HepG2 (cell line): Measurements from ENCODE around the gene CFAP97D1. TPM values are rescaled to one million over a fixed set of nuclear protein-coding genes. Genes with fewer than 3 reads are reported as not detected.

Experiments used
- AGO1 ChIP-seq: fragments of 200-400 bp; formaldehyde crosslinking; IDR thresholded peaks from 2 replicates; pipeline ENCODE4 v1.6.1; 2017; ENCODE audit warnings: mild to moderate bottlenecking, low read depth, low read length, moderate library complexity; ENCODE audit not compliant: poor library complexity, severe bottlenecking
- DR1 ChIP-seq: sonication (generic); formaldehyde crosslinking; IDR thresholded peaks from 2 replicates; pipeline ENCODE4 v1.8.0; 2021; ENCODE audit warnings: mild to moderate bottlenecking, missing genetic modification reagents, inconsistent platforms
- HDAC6 ChIP-seq: fragments of 200-600 bp; sonication (generic); IDR thresholded peaks from 2 replicates; pipeline ENCODE4 v1.7.0; 2017; ENCODE audit warnings: mild to moderate bottlenecking, antibody characterized with exemption, low read length, low read depth
- KDM5A ChIP-seq: fragments of 200-600 bp; sonication (generic); IDR thresholded peaks from 2 replicates; pipeline ENCODE4 v1.7.0; 2018; ENCODE audit warnings: antibody characterized with exemption, mild to moderate bottlenecking, low read length, borderline replicate concordance
- KDM6A ChIP-seq: IDR thresholded peaks from 2 replicates; pipeline ENCODE4 v1.6.1; 2016; ENCODE audit warnings: low read depth
- KMT2A ChIP-seq: sonication (generic); formaldehyde crosslinking; IDR thresholded peaks from 2 replicates; pipeline ENCODE4 v1.4.0; 2020; ENCODE audit warnings: missing genetic modification reagents
- MXI1 ChIP-seq: IDR thresholded peaks from 3 replicates; pipeline ENCODE4 v1.6.1; 2012; ENCODE audit warnings: low read depth, low read length, inconsistent platforms, borderline replicate concordance
- RBM39 ChIP-seq: fragments of 200-400 bp; formaldehyde crosslinking; IDR thresholded peaks from one replicate; pipeline ENCODE4 v1.6.1; 2018; ENCODE audit warnings: antibody characterized with exemption, mild to moderate bottlenecking, low read depth, low read length; ENCODE audit not compliant: poor library complexity, severe bottlenecking
- RXRA ChIP-seq: sonication (generic); formaldehyde crosslinking; IDR thresholded peaks from 2 replicates; pipeline ENCODE4 v1.5.1; 2020; ENCODE audit warnings: missing genetic modification reagents
- ZNF30 ChIP-seq: sonication (generic); formaldehyde crosslinking; IDR thresholded peaks from 2 replicates; pipeline ENCODE4 v1.5.0; 2020; ENCODE audit warnings: mild to moderate bottlenecking, missing genetic modification reagents
- ZNF44 ChIP-seq: sonication (generic); formaldehyde crosslinking; IDR thresholded peaks from 2 replicates; pipeline ENCODE4 v1.5.1; 2020; ENCODE audit warnings: mild to moderate bottlenecking, missing genetic modification reagents
- ZSCAN31 ChIP-seq: sonication (generic); formaldehyde crosslinking; IDR thresholded peaks from 2 replicates; pipeline ENCODE4 v1.5.0; 2020; ENCODE audit warnings: low read depth, mild to moderate bottlenecking, missing genetic modification reagents
- polyA plus RNA-seq, 8 experiments: library from polyadenylated mRNA; depleted of rRNA in 3 of 8; stranded (reverse) in 7 of 8; unstranded in 1 of 8; fragments of >200 nt; fragmentation: Illumina TruSeq in 4 of 8; extraction: Trizol in 4 of 8; gene quantifications; 2 replicates each; pipeline versions ENCODE4 v1.2.1 to v1.2.3, GENCODE V29; 2011 to 2016; ENCODE audit warnings: low read depth in 4 of 8, missing spikeins in 1 of 8, mixed read lengths in 1 of 8; ENCODE audit not compliant: insufficient read depth in 1 of 8
- total RNA-seq, 5 experiments: library from RNA; depleted of rRNA; stranded (reverse); fragments of >200 nt; fragmentation: Illumina TruSeq; extraction: Trizol; gene quantifications; 2 replicates each; pipeline ENCODE4 v1.2.3, GENCODE V29; 2016; ENCODE audit warnings: low read depth in 1 of 5
- TF ChIP-seq, protein P1 (sequence below): IDR thresholded peaks from 2 replicates; pipeline ENCODE4 v1.4.0; 2020; ENCODE audit warnings: mild to moderate bottlenecking, missing genetic modification reagents
- TF ChIP-seq, protein P2 (sequence below): sonication (generic); formaldehyde crosslinking; IDR thresholded peaks from 2 replicates; pipeline ENCODE4 v1.8.1; 2023; ENCODE audit warnings: mild to moderate bottlenecking, inconsistent platforms, moderate library complexity, missing genetic modification reagents, borderline replicate concordance
- TF ChIP-seq, protein P3 (sequence below): sonication (generic); formaldehyde crosslinking; IDR thresholded peaks from 2 replicates; pipeline ENCODE4 v1.5.1; 2020; ENCODE audit warnings: missing genetic modification reagents, mild to moderate bottlenecking, borderline replicate concordance
- TF ChIP-seq, protein P4 (sequence below): sonication (generic); formaldehyde crosslinking; IDR thresholded peaks from 2 replicates; pipeline ENCODE4 v1.9.0; 2022; ENCODE audit warnings: low read depth, missing genetic modification reagents
- TF ChIP-seq, protein P5 (sequence below): sonication (generic); formaldehyde crosslinking; IDR thresholded peaks from 2 replicates; pipeline ENCODE4 v1.8.0; 2023; ENCODE audit warnings: mild to moderate bottlenecking, missing genetic modification reagents

The CFAP97D1 gene
- total and polyA plus RNA-seq, 2 of the 13 experiments (the other 11 are each of a cell fraction or from before 2014, with no cell fraction given): 0.02 TPM; not detected in 1

DNA sequence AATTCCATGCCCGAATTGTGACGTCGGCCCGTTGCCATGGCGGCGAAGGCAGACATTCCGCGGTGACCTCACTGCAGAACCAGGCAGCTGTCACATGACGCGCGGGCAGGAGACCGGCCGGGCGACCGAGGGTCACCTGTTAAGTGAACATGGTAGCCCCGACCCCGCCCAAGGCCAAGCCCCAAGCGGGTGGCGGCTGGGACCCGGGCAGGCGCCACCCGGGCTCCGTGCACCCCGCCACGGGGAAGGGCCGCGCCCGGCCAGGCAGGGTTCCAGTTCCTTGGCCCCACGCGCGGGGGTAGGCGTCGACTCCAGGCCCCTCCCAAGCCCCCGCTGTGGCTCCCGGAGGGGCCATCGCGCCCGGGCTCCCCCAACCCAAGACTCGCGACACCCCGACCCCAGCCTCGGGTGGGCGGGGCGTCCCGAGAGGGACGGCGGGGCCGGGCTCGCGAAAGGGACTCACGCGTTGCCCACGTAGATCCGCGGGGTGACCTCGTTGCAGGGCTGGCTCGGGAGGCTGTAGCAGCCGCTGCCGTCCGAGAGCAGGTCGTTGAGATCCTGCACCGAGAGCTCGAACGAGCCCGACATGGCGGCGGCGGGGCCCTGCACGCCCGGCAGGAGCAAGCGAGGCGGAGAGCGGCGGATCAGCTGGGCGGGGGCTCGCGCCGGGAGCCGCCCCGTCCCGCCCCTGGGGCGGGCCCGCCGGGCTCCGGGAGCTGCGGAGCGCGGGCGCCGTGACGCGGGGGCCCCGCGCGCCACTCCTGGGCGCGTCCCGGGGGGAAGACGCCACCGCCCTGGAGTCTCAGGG lies 1.7 kb upstream of the CFAP97D1 start, which contains the start of gene DUSP3 (continued):
- TF ChIP-seq KDM6A (CRISPR knock-in tag) (no peak), RXRA (CRISPR knock-in tag) (no peak; the same call in 1 of the 2 replicates), ZNF44 (0 out of 2 replicates have a peak, but pooled peaks have one; percentile 6), HDAC6 (no peak), AGO1 (no peak), RBM39 (peak; percentile 89), MXI1 (peak; percentile 93), ZSCAN31 (no peak), ZNF30 (CRISPR knock-in tag) (peak; percentile 59; the same call in 1 of the 2 replicates), KMT2A (CRISPR knock-in tag) (peak; percentile 49; the same call in 1 of the 2 replicates), KDM5A (peak; percentile 47; the same call in 1 of the 2 replicates), DR1 (CRISPR knock-in tag) (no peak)
- TF ChIP-seq, protein P1, sequence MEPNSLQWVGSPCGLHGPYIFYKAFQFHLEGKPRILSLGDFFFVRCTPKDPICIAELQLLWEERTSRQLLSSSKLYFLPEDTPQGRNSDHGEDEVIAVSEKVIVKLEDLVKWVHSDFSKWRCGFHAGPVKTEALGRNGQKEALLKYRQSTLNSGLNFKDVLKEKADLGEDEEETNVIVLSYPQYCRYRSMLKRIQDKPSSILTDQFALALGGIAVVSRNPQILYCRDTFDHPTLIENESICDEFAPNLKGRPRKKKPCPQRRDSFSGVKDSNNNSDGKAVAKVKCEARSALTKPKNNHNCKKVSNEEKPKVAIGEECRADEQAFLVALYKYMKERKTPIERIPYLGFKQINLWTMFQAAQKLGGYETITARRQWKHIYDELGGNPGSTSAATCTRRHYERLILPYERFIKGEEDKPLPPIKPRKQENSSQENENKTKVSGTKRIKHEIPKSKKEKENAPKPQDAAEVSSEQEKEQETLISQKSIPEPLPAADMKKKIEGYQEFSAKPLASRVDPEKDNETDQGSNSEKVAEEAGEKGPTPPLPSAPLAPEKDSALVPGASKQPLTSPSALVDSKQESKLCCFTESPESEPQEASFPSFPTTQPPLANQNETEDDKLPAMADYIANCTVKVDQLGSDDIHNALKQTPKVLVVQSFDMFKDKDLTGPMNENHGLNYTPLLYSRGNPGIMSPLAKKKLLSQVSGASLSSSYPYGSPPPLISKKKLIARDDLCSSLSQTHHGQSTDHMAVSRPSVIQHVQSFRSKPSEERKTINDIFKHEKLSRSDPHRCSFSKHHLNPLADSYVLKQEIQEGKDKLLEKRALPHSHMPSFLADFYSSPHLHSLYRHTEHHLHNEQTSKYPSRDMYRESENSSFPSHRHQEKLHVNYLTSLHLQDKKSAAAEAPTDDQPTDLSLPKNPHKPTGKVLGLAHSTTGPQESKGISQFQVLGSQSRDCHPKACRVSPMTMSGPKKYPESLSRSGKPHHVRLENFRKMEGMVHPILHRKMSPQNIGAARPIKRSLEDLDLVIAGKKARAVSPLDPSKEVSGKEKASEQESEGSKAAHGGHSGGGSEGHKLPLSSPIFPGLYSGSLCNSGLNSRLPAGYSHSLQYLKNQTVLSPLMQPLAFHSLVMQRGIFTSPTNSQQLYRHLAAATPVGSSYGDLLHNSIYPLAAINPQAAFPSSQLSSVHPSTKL: peak; percentile 46
- TF ChIP-seq, protein P2, sequence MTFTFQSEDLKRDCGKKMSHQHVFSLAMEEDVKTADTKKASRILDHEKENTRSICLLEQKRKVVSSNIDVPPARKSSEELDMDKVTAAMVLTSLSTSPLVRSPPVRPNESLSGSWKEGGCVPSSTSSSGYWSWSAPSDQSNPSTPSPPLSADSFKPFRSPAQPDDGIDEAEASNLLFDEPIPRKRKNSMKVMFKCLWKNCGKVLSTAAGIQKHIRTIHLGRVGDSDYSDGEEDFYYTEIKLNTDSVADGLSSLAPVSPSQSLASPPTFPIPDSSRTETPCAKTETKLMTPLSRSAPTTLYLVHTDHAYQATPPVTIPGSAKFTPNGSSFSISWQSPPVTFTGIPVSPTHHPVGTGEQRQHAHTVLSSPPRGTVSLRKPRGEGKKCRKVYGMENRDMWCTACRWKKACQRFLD (CRISPR knock-in tag): peak; percentile 61; the same call in 1 of the 2 replicates
- TF ChIP-seq, protein P3, sequence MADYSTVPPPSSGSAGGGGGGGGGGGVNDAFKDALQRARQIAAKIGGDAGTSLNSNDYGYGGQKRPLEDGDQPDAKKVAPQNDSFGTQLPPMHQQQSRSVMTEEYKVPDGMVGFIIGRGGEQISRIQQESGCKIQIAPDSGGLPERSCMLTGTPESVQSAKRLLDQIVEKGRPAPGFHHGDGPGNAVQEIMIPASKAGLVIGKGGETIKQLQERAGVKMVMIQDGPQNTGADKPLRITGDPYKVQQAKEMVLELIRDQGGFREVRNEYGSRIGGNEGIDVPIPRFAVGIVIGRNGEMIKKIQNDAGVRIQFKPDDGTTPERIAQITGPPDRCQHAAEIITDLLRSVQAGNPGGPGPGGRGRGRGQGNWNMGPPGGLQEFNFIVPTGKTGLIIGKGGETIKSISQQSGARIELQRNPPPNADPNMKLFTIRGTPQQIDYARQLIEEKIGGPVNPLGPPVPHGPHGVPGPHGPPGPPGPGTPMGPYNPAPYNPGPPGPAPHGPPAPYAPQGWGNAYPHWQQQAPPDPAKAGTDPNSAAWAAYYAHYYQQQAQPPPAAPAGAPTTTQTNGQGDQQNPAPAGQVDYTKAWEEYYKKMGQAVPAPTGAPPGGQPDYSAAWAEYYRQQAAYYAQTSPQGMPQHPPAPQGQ (CRISPR knock-in tag): no peak
- TF ChIP-seq, protein P4, sequence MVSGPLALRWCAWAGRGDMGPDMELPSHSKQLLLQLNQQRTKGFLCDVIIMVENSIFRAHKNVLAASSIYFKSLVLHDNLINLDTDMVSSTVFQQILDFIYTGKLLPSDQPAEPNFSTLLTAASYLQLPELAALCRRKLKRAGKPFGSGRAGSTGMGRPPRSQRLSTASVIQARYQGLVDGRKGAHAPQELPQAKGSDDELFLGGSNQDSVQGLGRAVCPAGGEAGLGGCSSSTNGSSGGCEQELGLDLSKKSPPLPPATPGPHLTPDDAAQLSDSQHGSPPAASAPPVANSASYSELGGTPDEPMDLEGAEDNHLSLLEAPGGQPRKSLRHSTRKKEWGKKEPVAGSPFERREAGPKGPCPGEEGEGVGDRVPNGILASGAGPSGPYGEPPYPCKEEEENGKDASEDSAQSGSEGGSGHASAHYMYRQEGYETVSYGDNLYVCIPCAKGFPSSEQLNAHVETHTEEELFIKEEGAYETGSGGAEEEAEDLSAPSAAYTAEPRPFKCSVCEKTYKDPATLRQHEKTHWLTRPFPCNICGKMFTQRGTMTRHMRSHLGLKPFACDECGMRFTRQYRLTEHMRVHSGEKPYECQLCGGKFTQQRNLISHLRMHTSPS (CRISPR knock-in tag): 0 out of 2 replicates have a peak, but pooled peaks have one; percentile 17
- TF ChIP-seq, protein P5, sequence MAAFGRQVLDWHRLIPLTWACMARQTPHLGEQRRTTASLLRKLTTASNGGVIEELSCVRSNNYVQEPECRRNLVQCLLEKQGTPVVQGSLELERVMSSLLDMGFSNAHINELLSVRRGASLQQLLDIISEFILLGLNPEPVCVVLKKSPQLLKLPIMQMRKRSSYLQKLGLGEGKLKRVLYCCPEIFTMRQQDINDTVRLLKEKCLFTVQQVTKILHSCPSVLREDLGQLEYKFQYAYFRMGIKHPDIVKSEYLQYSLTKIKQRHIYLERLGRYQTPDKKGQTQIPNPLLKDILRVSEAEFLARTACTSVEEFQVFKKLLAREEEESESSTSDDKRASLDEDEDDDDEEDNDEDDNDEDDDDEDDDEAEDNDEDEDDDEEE (CRISPR knock-in tag): peak; percentile 94; the same call in 1 of the 2 replicates
